ENCODE measurements around the gene SFXN5. TPM values are rescaled to one million over a fixed set of nuclear protein-coding genes. Genes with fewer than 3 reads are reported as not detected.

The SFXN5 gene
- total RNA-seq, 1 experiment from 2014 or later: 23.9 TPM

DNA sequence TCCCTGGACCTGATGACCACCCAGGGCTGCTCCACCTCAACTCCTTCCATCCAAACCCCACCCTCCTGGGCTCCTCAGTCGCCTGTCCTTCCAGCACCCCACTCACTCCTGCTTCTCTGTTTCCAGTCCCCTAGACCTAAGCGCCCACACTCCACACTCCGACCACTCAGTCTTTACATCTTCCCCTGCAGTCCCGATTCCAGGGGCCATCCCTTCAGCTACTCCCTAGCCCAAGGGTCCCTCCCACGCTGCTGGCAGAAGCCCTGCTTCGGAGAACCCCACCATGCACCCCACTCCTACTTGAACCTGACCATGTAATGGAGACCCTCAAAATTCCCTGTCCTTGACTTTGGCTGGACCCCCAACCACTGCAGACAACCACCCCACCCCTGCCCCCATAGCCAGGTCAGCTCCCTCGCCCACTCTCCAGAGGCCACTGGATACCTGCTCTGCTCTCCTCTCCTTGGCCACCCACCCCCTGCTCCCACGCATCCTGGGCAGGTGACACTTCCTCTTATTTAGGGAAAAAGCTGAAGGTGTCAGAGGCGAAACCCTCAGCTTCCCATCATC, 126.0 kb downstream of the SFXN5 start:
- Histone ChIP-seq H3K4me3 (ENCODE audit: insufficient read depth, low read depth, low read length) (no peak overlapping the region), H3K27me3 (ENCODE audit: control insufficient read depth, insufficient read depth, low read length) (no peaks in the 10 kb centered on the region), H3K36me3 (replicated peaks; ENCODE audit: control insufficient read depth, insufficient read depth, low read length) (no peaks in the 10 kb centered on the region; the same call in 1 of the 2 replicates)
- DNase-seq: no peak

DNA sequence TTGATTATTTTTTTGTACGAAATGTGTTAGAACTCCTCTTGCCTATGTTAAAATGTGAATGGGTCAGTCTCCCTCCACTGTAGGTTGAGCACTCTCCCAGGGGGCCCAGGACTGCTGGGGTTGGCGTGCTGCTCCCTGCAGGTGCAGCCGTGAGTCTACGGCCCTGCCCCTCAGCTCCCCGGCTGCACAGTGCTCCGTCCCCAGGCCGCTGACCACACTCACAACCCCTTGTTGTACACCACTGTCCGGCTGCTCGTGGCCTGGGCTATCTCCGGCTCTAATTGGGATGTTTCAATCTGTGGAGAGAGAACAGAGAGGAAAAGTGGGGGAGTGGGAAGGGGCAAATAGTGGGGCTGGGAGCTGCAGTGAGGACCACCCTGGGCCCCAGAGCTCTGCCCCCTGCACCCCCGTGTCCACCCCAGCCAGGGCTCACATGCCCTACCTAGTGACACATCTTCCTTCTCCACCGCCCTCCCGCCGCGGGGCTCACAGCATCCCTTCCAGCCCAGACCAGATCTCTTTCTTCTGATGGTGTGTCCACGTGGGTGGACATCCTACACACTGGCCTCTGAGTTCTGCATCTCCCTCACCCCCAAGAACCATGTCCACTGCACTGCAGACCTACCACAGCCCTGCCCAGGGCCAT, 126.6 kb downstream of the SFXN5 start:
- Histone ChIP-seq H3K4me3 (ENCODE audit: insufficient read depth, low read depth, low read length) (no peak overlapping the region), H3K27me3 (ENCODE audit: control insufficient read depth, insufficient read depth, low read length) (no peaks in the 10 kb centered on the region), H3K36me3 (replicated peaks; ENCODE audit: control insufficient read depth, insufficient read depth, low read length) (no peaks in the 10 kb centered on the region)
- no peak for DNase-seq

DNA sequence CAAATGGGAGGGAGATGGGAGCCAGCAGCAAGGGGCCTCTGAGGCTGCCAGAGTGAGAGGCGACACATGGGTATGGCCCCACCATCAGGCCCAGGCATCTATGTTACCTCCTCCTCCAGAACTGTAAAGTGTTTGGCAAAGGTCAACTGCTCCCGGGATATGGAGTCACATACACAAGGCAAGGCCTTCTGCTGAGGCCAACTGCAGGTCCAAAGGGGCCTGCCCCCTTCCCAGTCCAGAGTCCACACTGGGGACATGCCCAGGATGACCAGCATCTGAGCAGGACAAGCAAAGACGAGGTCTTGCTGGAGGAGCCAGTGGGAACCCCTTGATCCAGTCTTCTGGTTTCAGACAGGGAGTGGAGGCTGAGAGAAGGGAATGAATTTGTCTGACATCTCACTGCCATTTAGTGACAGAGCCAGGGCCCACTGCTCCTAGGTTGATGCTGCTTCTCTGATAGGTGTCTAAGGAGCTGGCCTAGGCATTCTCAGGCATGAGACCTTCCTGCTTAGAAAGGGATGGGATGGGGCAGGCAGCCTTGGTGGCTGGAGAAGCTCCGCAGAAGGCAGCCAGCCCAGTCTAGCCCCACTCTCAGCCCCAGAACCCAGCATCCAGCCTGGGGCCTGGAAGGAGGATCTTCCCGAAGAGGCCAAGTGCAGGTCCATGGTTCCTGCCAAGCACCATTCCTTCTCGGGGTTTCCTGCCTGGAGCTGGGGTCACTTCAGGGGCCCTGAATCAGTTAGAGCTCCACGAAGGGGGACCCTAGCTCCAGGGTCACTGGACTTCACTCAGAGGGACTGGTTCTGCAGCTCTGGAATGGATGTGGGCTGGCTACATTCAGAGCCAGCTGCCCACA, 127.7 kb downstream of the SFXN5 start:
- no peaks in the 10 kb centered on the region for H3K27me3 ChIP-seq (ENCODE audit: control insufficient read depth, insufficient read depth, low read length)
- no peak for DNase-seq
- H3K36me3 ChIP-seq (replicated peaks; ENCODE audit: control insufficient read depth, insufficient read depth, low read length): no peaks in the 10 kb centered on the region
- no peak overlapping the region for H3K4me3 ChIP-seq (ENCODE audit: insufficient read depth, low read depth, low read length)

DNA sequence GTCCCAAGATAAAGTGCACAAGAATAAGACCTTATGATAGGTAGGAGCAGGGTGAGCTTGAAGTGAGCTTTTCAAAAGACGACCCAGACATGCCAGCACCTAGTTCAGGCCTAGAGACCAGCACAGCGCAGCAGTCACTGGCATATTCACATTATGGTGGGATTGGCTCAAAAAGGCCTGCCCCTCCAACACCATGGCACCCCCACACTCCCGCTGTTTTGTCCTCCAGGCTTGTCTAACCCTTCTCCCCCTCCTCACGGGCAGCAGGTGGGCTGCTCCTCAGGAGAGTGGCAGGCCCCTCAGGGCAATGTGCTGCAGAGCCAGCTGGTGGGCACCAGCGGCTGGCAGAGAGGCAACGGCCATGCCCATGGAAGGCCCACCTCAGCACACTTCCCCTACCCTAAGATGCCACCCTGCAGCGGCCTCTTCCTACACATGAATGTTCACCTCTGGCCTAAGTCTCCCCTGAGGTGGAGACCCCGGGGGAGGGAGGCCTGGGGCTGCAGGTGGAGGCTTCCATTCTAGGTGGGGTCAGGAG, 128.6 kb downstream of the SFXN5 start:
- H3K4me3 ChIP-seq (ENCODE audit: insufficient read depth, low read depth, low read length): no peak overlapping the region
- H3K36me3 ChIP-seq (replicated peaks; ENCODE audit: control insufficient read depth, insufficient read depth, low read length): no peaks in the 10 kb centered on the region
- H3K27me3 ChIP-seq (ENCODE audit: control insufficient read depth, insufficient read depth, low read length): no peaks in the 10 kb centered on the region
- no peak for DNase-seq

DNA sequence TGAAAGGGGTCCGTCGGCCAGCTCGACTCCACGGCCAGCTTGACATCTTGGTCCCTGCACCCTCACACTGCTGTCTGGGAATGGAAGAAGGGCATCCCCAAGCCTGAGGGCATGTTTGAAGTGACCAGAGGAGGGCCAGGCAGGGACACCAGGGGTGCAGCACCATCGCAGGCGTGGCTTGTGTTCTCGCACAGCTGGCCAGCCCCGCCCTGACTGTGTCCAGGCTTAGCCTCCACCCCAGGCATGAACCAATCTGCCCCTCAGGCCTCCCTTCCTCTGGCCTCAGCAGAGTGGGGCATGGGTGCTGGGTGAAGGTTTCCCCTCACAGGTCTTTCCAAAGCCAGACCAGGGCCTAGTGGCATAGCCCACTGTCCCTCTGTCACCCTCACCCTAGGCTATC, 129.2 kb downstream of the SFXN5 start:
- Histone ChIP-seq H3K36me3 (replicated peaks; ENCODE audit: control insufficient read depth, insufficient read depth, low read length) (no peaks in the 10 kb centered on the region), H3K4me3 (ENCODE audit: insufficient read depth, low read depth, low read length) (no peak overlapping the region), H3K27me3 (ENCODE audit: control insufficient read depth, insufficient read depth, low read length) (peaks cover 2% of the 10 kb centered on the region; the same call in 1 of the 2 replicates)
- no peak for DNase-seq

DNA sequence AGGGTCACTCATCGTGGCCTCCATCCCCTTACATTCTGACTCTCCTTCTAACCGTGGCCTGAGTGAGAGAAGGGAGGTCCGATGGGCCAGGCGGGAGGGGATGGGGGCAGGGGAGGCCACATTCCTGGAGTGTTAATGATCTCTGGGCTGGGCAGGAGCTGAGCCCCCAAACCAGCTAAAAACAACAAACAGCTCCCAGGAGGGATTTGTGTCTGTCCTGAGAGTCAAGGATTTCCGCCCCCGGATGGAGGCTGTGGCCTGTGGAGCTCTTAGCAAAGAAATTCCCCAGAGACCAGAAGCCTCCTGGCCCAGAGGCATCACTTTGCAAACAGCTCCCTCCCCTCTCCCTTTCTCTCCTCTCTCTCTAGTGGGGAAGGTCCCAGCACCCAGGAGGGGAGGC, 130.7 kb downstream of the SFXN5 start:
- peak; percentile 81 for DNase-seq
- Histone ChIP-seq H3K27me3 (ENCODE audit: control insufficient read depth, insufficient read depth, low read length) (peaks cover 7% of the 10 kb centered on the region), H3K4me3 (ENCODE audit: insufficient read depth, low read depth, low read length) (no peak overlapping the region), H3K36me3 (replicated peaks; ENCODE audit: control insufficient read depth, insufficient read depth, low read length) (no peaks in the 10 kb centered on the region)

DNA sequence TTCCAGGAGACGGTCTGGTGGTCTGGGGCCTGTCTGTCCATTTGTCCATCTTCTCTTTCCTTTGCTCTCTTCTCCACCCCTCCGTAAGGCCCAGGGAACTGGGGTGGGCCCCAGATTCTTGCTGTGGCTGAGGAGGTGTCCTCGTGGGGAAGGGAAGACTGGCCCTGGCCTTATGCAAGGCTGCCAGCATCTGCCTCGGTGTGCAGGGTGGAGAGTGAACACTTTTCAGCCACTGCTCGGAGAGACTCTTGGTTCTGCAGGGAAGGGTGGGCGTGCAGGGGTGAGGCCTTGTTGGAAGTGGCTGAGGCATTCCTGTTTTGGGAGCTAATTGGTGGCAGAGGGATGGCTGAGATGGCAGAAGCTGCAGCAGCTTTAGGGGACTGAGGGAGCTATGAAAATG, 131.2 kb downstream of the SFXN5 start:
- peaks cover 8% of the 10 kb centered on the region for H3K27me3 ChIP-seq (ENCODE audit: control insufficient read depth, insufficient read depth, low read length)
- no peak for DNase-seq
- no peaks in the 10 kb centered on the region for H3K36me3 ChIP-seq (replicated peaks; ENCODE audit: control insufficient read depth, insufficient read depth, low read length)
- no peak overlapping the region for H3K4me3 ChIP-seq (ENCODE audit: insufficient read depth, low read depth, low read length)

DNA sequence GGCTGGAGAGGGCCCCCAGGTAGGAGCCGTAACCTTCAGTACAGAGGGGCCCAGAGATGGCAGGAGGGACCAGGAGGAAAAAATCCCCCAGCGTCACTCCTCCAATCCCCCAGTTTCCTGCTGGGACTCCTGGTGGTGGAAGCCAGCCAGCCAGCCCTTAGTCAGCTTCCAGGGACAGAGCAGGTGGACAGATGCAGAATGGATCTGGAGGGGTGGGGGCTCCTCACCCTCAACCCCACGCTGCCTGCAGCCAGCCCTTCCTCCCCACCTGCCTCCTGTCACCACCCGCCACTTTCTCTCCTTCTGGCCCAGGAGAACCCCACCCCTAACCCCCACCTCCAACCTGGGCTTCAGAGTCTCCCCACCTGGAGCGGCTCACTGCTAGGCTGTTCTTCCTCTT, 133.1 kb downstream of the SFXN5 start:
- no peak for DNase-seq
- no peaks in the 10 kb centered on the region for H3K36me3 ChIP-seq (replicated peaks; ENCODE audit: control insufficient read depth, insufficient read depth, low read length)
- peaks cover 10% of the 10 kb centered on the region for H3K27me3 ChIP-seq (ENCODE audit: control insufficient read depth, insufficient read depth, low read length)

DNA sequence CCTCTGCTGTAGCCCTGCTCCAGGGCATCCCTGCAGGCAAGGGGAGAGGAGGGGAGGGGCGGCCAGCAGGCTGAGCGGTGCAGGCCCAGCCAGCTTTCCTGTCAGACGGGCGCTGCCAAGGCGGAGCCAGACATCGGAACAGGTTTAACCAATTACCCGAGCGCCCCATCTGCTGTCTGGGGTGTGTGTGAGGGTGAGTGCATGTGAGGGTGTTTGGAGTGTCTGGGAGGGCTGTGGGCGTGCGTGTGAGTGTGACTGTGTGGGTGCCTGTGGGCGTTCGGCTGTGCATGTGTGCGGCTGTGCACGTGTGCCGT, 134.2 kb downstream of the SFXN5 start:
- DNase-seq: no peak
- no peak overlapping the region for H3K4me3 ChIP-seq (ENCODE audit: insufficient read depth, low read depth, low read length)
- H3K27me3 ChIP-seq (ENCODE audit: control insufficient read depth, insufficient read depth, low read length): peaks cover 12% of the 10 kb centered on the region
- H3K36me3 ChIP-seq (replicated peaks; ENCODE audit: control insufficient read depth, insufficient read depth, low read length): no peaks in the 10 kb centered on the region

More for the DNA sequence above, 133.1 kb downstream of the SFXN5 start:
- no peak overlapping the region for H3K4me3 ChIP-seq (ENCODE audit: insufficient read depth, low read depth, low read length)

DNA sequence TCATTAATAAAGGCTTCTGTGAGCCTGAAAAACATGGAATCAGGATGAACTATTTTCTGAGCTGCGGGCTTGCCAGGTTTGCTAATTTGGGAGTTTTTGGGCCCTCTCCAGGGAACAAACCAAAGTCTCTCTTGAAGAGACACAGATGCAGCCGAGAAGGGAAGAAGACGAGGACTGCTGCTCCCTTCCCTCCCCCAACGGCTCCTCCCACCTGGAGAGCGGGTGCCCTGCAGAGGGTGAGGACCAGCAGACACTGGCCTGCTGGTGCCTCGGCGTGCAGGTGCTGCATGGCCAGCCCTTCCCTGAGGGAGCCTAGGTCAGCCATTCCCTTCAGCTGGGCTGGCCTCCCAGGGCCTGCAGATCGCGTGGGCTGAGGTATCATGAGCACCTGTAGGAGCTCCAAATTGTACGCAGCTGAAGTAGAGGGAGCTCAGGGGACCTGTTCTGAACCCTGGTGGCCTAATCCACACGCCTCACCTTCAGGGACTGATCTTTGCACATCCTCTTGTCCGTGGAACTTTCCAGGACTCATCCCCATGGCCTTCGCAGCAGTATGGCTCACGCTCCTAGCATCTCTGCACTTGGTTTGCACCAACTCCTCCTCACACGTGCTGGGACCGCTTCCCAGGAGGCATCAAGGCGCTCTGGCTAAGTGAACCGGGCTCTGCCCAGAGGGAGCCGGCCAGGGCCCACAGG, 134.7 kb downstream of the SFXN5 start:
- Histone ChIP-seq H3K27me3 (ENCODE audit: control insufficient read depth, insufficient read depth, low read length) (peaks cover 14% of the 10 kb centered on the region), H3K4me3 (ENCODE audit: insufficient read depth, low read depth, low read length) (no peak overlapping the region), H3K36me3 (replicated peaks; ENCODE audit: control insufficient read depth, insufficient read depth, low read length) (no peaks in the 10 kb centered on the region)
- no peak for DNase-seq

DNA sequence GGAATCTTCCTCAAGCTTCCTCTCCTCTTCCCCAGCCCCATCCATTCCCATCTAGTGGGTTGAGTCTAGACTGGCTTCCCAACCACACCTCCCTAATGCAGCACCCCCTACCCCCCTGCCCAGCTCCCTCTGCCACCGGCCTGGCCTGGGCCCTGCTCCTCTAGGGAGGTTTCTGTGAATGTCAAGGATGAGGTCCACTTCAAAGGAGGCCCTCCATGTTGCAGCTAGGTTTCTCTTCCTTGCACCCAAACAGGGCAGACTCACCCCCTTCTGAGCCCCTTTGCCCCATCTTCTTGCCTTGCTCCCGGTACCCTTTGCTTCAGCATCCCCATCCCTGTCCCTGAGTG, 135.9 kb downstream of the SFXN5 start:
- no peaks in the 10 kb centered on the region for H3K36me3 ChIP-seq (replicated peaks; ENCODE audit: control insufficient read depth, insufficient read depth, low read length)
- H3K4me3 ChIP-seq (ENCODE audit: insufficient read depth, low read depth, low read length): no peak overlapping the region
- no peak for DNase-seq
- peaks cover 20% of the 10 kb centered on the region for H3K27me3 ChIP-seq (ENCODE audit: control insufficient read depth, insufficient read depth, low read length)

DNA sequence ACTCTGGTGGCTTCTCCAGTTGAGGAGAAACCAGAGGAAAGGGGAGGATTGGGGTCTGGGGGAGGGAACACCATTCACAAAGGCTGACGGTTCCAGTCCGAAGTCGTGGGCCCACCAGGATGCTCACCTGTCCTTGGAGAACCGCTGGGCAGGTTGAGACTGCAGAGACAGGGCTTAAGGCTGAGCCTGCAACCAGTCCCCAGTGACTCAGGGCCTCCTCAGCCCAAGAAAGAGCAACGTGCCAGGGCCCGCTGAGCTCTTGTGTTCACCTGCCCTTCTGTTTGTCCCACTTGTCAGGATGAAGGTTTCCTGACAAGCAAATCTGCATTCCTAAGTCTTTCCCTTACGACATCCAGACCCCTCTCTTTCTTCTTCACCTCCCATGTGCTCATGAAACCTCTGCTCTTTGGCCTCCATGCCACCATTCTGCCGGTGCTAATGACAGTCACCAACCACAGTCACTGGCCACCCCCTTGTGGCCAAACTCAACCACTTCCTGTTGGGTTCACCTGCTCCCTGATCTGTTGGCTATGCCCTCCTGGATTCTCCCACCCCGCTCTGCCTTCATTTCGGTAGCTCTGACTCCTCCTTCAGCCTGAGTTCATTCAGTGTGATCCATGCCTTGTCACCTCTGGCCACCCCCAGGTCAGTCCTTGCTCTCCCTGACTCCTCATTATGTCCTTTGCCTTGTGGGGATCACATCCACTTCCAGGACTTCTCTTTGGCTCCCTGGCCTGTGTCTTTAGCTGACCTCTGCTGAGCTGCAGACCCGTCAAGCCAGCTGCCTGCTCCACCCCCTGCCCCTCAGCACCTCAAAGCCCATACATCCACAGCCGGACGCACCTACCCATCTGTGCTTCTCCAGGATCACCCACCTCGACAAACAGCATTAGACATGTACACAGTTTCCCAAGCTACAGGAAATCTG, 136.6 kb downstream of the SFXN5 start:
- Histone ChIP-seq H3K36me3 (replicated peaks; ENCODE audit: control insufficient read depth, insufficient read depth, low read length) (no peaks in the 10 kb centered on the region), H3K4me3 (ENCODE audit: insufficient read depth, low read depth, low read length) (no peak overlapping the region), H3K27me3 (ENCODE audit: control insufficient read depth, insufficient read depth, low read length) (peaks cover 21% of the 10 kb centered on the region)
- DNase-seq: peak; percentile 90

DNA sequence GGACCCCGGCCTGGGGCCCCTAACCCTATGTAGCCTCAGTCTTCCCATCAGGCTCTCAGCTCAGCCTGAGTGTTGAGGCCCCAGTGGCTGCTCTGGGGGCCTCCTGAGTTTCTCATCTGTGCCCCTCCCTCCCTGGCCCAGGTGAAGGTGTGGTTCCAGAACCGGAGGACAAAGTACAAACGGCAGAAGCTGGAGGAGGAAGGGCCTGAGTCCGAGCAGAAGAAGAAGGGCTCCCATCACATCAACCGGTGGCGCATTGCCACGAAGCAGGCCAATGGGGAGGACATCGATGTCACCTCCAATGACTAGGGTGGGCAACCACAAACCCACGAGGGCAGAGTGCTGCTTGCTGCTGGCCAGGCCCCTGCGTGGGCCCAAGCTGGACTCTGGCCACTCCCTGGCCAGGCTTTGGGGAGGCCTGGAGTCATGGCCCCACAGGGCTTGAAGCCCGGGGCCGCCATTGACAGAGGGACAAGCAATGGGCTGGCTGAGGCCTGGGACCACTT, 137.8 kb downstream of the SFXN5 start:
- DNase-seq: no peak
- Histone ChIP-seq H3K27me3 (ENCODE audit: control insufficient read depth, insufficient read depth, low read length) (peaks cover 33% of the 10 kb centered on the region), H3K36me3 (replicated peaks; ENCODE audit: control insufficient read depth, insufficient read depth, low read length) (no peaks in the 10 kb centered on the region), H3K4me3 (ENCODE audit: insufficient read depth, low read depth, low read length) (no peak overlapping the region)

DNA sequence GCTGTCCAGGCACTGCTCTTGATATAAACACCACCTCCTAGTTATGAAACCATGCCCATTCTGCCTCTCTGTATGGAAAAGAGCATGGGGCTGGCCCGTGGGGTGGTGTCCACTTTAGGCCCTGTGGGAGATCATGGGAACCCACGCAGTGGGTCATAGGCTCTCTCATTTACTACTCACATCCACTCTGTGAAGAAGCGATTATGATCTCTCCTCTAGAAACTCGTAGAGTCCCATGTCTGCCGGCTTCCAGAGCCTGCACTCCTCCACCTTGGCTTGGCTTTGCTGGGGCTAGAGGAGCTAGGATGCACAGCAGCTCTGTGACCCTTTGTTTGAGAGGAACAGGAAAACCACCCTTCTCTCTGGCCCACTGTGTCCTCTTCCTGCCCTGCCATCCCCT, 138.3 kb downstream of the SFXN5 start:
- no peak for DNase-seq
- no peaks in the 10 kb centered on the region for H3K36me3 ChIP-seq (replicated peaks; ENCODE audit: control insufficient read depth, insufficient read depth, low read length)
- H3K4me3 ChIP-seq (ENCODE audit: insufficient read depth, low read depth, low read length): no peak overlapping the region
- peaks cover 38% of the 10 kb centered on the region for H3K27me3 ChIP-seq (ENCODE audit: control insufficient read depth, insufficient read depth, low read length)
